ENCODE results near the gene VSTM1. TPM values are rescaled to one million over a fixed set of nuclear protein-coding genes. Genes with fewer than 3 reads are reported as not detected.

Gene VSTM1
- total RNA-seq, 1 experiment from 2014 or later = not detected

- Histone ChIP-seq H3K9ac (ENCODE audit: extremely low read depth, insufficient read length, low read length) (no peak overlapping the region), H3K27me3 (ENCODE audit: insufficient read depth, low read length) (no peaks in the 10 kb centered on the region), H2AFZ (ENCODE audit: low read length) (no peak overlapping the region)
These were observed 61.0 kb downstream of the VSTM1 start for GRCh38 chr19:54002495-54003315.

More at GRCh38 chr19:54002495-54003315, 61.0 kb downstream of the VSTM1 start:
- Histone ChIP-seq H4K91ac (ENCODE audit: insufficient read length, low read depth, low read length) (no peak overlapping the region), H2BK15ac (ENCODE audit: low read depth, low read length) (no peak overlapping the region), H3K79me1 (ENCODE audit: insufficient read depth, low read depth, low read length, poor library complexity, severe bottlenecking) (no peaks in the 10 kb centered on the region), H3K18ac (ENCODE audit: insufficient read length, low read depth, low read length) (no peak overlapping the region), H3K4me2 (ENCODE audit: insufficient read depth, insufficient read length, low read length) (no peak overlapping the region), H2BK12ac (ENCODE audit: insufficient read length, low read depth, low read length) (no peak overlapping the region), H3K79me2 (ENCODE audit: insufficient read depth, low read length) (no peaks in the 10 kb centered on the region), H3K14ac (ENCODE audit: insufficient read depth, low read length) (no peak overlapping the region), H2AK5ac (ENCODE audit: insufficient read length, low read length) (no peak overlapping the region), H3K9me3 (ENCODE audit: control insufficient read depth, low read depth, low read length) (no peaks in the 10 kb centered on the region), H2BK120ac (ENCODE audit: low read depth, low read length, poor library complexity, severe bottlenecking) (no peak overlapping the region), H3K27ac (ENCODE audit: insufficient read length, low read depth, low read length) (no peak overlapping the region), H3K56ac (ENCODE audit: insufficient read length, low read depth, low read length) (no peak overlapping the region), H3K4ac (ENCODE audit: low read depth, low read length) (no peak overlapping the region), H3K4me1 (ENCODE audit: insufficient read depth, low read length) (no peaks in the 10 kb centered on the region), H2BK5ac (ENCODE audit: insufficient read length, low read length) (no peak overlapping the region), H4K8ac (replicated peaks; ENCODE audit: insufficient read length, low read depth, low read length) (no peak overlapping the region), H2BK20ac (ENCODE audit: low read depth, low read length, poor library complexity, severe bottlenecking) (no peak overlapping the region), H3K23me2 (ENCODE audit: insufficient read length, low read depth, low read length, poor library complexity, severe bottlenecking) (no peaks in the 10 kb centered on the region), H4K20me1 (ENCODE audit: control insufficient read depth, insufficient read depth, insufficient read length) (no peaks in the 10 kb centered on the region), H3T11ph (ENCODE audit: low read length) (no peak overlapping the region), H4K5ac (ENCODE audit: insufficient read length, low read depth, low read length) (no peak overlapping the region), H3K23ac (ENCODE audit: insufficient read length, low read depth, low read length) (no peak overlapping the region)
- peaks cover 5% of the 10 kb centered on the region in 2 experiments for H3K4me1 Mint-ChIP-seq
- no peak overlapping the region for H3K27ac Mint-ChIP-seq
- no CpG with 5 or more reads among the region's 10 CpGs for WGBS (ENCODE audit: extremely low coverage, insufficient read length, low lambda C conversion rate)
- no peaks in the 10 kb centered on the region for H3K9me3 Mint-ChIP-seq
- DNase-seq = no peak
- H3K36me3 Mint-ChIP-seq (ENCODE audit: insufficient read depth in 1 of 3, low read depth in 3 of 3) = no peaks in the 10 kb centered on the region
- no peak for TF ChIP-seq CTCF (conservative IDR thresholded peaks at IDR 0.05)
- peaks cover 62% of the 10 kb centered on the region for H3K27me3 Mint-ChIP-seq (ENCODE audit: low read depth)
- no peak overlapping the region; a peak in 1 of 5 replicates for H3K4me3 Mint-ChIP-seq
